ENCODE results near the gene DIP2A. TPM values are rescaled to one million over a fixed set of nuclear protein-coding genes. Genes with fewer than 3 reads are reported as not detected.
A peak's percentile ranks its signal among the peaks of the same experiment; 100 is the strongest.

The DIP2A gene
- total RNA-seq, 1 donor from 2014 or later, result 28.5 TPM

- ATAC-seq (no peak), DNase-seq (no peak)
- intact Hi-C loops (cut with micrococcal nuclease), result no loop called here
Observed at GRCh38 chr21:46600305-46600704, 141.6 kb downstream of the DIP2A start.

- ATAC-seq, result no peak
- intact Hi-C loops (cut with micrococcal nuclease), result no loop called here
- DNase-seq, result no peak
Observed at GRCh38 chr21:46600978-46601377, 142.3 kb downstream of the DIP2A start.

GRCh38 chr21:46603228-46603627 lies 144.5 kb downstream of the DIP2A start:
- no peak for ATAC-seq
- intact Hi-C loops (cut with micrococcal nuclease), result no loop called here
- no peak for DNase-seq

GRCh38 chr21:46604329-46604974 lies 145.8 kb downstream of the DIP2A start:
- DNase-seq (no peak), ATAC-seq (no peak)
- intact Hi-C loops (cut with micrococcal nuclease), result no loop called here

GRCh38 chr21:46604975-46605766 lies 146.5 kb downstream of the DIP2A start, which contains the start of gene S100B:
Gene S100B, minus strand, starts transcription at chr21:46605082. Its CDS starts 2,667 bp downstream, at chr21:46602415.
- DNase-seq, result peak; percentile 45
- intact Hi-C loops (cut with micrococcal nuclease), result no loop called here
- ATAC-seq, result peak; percentile 66

GRCh38 chr21:46605767-46606426 lies 147.2 kb downstream of the DIP2A start:
- ATAC-seq, result peak; percentile 80

GRCh38 chr21:46606427-46606813 lies 147.7 kb downstream of the DIP2A start:
- ATAC-seq (peak; percentile 18), DNase-seq (no peak)
- intact Hi-C loops (cut with micrococcal nuclease), result no loop called here

More at GRCh38 chr21:46605767-46606426, 147.2 kb downstream of the DIP2A start:
- intact Hi-C loops (cut with micrococcal nuclease), result no loop called here
- peak; percentile 53 for DNase-seq

GRCh38 chr21:46607636-46608035 lies 148.9 kb downstream of the DIP2A start:
- intact Hi-C loops (cut with micrococcal nuclease), result no loop called here
- ATAC-seq, result no peak
- DNase-seq, result no peak

- no peak for DNase-seq
- no peak for ATAC-seq
- intact Hi-C loops (cut with micrococcal nuclease), result no loop called here
Observed at GRCh38 chr21:46608672-46609111, 150.0 kb downstream of the DIP2A start.

GRCh38 chr21:46610018-46610701 lies 151.5 kb downstream of the DIP2A start:
- no peak for ATAC-seq
- DNase-seq, result no peak
- intact Hi-C loops (cut with micrococcal nuclease), result no loop called here

- ATAC-seq, result no peak
- DNase-seq, result no peak
- intact Hi-C loops (cut with micrococcal nuclease), result no loop called here
Observed at GRCh38 chr21:46613391-46613790, 154.7 kb downstream of the DIP2A start.

- no peak for ATAC-seq
- no peak for DNase-seq
- intact Hi-C loops (cut with micrococcal nuclease), result no loop called here
Observed at GRCh38 chr21:46616050-46616449, 157.4 kb downstream of the DIP2A start.

- ATAC-seq, result no peak
- DNase-seq, result no peak
- intact Hi-C loops (cut with micrococcal nuclease), result no loop called here
Observed at GRCh38 chr21:46616656-46617055, 158.0 kb downstream of the DIP2A start.

- DNase-seq (no peak), ATAC-seq (no peak)
- intact Hi-C loops (cut with micrococcal nuclease), result no loop called here
Observed at GRCh38 chr21:46617267-46618051, 158.8 kb downstream of the DIP2A start.

- ATAC-seq (no peak), DNase-seq (no peak)
- intact Hi-C loops (cut with micrococcal nuclease), result no loop called here
Observed at GRCh38 chr21:46618738-46619379, 160.2 kb downstream of the DIP2A start.

All from left ventricle myocardium superior (tissue), 1 donor.